KBM-7 (cell line): ENCODE data around the gene OR4C5.
A peak's percentile ranks its signal among the peaks of the same experiment; 100 is the strongest.
"Not testable (repeated sequence)": the region's sequence is repeated elsewhere in the genome, so short reads cannot be mapped to it uniquely, and the experiment has no call there.

Experiments
- DNase-seq: peaks from one replicate; pipeline ENCODE4 v3.0.0-alpha.2; 2015
- in situ Hi-C: fragments of 300-500 bp; cut with MboI; formaldehyde crosslinking; loops from 2 replicates; pipeline ENCODE4 v1.14.3; 2020; ENCODE audit warnings: low sequenced_read_pairs, low pct_unique_long_range_greater_than_20kb, mixed read lengths

OR4C5 gene

DNA sequence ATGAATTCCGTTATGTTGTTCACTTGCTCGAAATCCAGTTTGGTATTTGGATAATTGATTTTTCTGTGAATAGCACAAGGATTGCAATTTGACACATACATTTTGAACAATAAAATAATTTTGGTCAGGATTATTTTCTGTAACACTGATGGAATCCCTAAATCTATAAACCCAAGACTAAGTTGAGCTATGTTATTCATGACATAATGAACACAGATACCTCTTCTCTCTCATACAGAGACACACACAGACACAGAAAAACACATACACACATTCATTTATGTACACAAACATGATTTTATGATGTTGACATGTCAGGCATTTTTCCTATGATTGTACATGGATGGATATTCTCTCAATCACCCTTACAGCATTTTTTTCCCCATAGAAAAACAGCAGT is at the start of gene OR4C5:
TSS of gene OR4C5 (minus strand) at position 101 of the 400 bp plus-strand sequence. CDS start at position 101, 0 bp downstream.
- in situ Hi-C loops = no loop called here

DNA sequence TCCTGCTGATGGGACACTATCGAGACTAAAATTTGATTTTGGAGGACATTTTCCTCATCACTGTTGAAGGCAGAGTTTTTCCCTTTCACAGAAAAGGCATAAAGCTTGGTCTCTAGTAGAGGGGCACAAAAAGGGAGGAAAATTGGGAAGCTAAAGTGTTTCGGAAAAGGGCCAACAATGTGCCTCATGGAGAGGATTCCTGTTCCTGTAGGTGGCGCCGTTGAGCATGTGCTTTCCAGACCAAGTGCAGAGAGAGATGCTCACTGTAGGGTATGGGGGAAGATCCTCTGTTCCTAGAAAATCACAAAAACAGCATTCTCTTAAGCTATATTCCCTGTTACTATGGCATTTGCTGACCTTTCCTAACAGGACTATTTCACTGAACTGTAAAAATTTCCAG is 18.4 kb upstream of the OR4C5 start:
- in situ Hi-C loops = no loop called here

More for the DNA sequence above, at the start of gene OR4C5:
- no peak for DNase-seq

DNA sequence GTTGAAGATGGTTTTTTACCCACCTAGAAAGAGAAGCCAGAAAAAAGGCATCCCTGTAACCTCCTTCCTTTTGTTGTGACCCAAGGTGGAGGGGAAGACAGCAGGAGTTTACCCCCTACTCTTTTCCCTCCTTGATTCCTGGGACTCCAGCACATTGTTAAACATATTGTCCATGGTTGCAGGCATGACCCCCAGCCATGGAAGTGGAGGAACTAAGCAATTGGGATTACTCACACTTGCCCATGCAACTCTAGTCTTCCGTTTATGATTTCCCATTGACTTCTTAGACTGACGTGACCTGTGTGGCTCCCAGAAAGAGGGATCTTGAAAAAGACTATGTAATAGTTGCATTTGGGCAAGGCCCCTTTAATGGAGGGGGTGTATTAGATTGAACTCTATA is 17.9 kb upstream of the OR4C5 start:
- in situ Hi-C loops, DNase-seq: not testable (repeated sequence)

More for the DNA sequence above, 18.4 kb upstream of the OR4C5 start:
- peak; percentile 12 for DNase-seq

DNA sequence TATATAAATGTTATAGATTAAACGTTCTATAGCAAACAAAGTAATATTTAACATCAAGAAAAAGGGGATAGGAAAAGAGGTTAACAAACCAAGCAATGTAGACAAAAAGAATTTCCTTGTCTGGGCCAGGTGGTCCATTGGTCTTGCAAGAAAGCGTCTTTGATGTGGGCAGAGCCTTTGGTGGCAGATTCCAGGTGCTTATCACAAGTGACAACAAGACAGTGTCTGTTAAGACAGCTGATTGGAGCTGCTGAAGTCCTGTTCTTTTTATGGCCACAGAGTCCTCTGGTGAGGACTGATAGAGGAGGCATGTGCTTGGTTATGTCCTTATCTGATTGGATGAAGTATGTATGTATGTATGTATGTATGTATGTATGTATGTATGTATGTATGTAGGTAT is 5.0 kb downstream of the OR4C5 start:
- DNase-seq, in situ Hi-C loops: not testable (repeated sequence)

DNA sequence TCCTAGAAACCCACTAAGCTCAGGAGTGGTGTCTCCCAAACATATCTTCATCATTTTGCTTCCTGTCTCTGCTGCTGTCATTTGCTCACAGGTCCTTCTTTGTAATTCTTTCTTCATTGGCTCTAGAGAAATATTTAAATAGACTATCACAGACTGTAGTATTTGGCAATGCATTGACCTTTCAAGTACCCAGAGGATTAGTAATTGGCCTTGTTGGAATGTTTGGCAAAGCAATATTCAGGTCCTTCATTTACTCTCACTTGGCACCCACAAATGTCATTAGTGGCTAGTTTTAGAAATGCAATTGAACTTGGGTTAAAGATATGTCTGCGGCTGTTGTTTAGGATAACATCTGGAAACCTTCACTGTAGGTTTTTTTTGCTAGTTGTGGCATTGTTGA is 11.6 kb downstream of the OR4C5 start:
- in situ Hi-C loops = no loop called here
- no peak for DNase-seq

DNA sequence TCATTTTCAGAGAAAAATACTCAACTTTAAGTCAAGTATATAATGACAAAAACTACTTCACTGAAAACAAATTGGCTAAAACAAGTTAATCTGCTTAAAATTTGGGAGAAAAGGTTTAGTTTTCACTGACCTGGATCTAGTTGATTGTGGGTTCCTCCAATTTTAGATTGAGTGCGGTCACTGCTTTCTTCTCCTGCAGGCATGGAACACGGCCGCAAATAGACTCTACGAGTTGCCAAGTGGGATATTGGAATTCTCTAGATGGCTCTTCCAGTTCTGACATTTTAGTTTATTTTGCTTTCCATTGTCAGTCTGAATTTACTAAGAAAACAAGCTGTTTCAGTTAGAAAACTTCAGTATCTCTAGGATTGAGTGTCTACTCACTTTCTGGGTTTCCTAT is 12.3 kb downstream of the OR4C5 start:
- DNase-seq = no peak
- in situ Hi-C loops = no loop called here

DNA sequence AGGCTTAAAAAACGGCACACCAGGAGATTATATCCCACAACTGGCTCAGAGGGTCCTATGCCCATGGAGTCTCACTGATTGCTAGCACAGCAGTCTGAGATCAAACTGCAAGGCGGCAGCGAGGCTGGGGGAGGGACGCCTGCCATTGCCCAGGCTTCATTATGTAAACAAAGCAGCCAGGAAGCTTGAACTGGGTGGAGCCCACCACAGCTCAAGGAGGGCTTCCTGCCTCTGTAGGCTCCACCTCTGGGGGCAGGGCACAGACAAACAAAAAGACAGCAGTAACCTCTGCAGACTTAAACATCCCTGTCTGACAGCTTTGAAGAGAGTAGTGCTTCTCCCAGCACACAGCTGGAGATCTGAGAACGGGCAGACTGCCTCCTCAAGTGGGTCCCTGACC is 20.0 kb downstream of the OR4C5 start:
- in situ Hi-C loops, DNase-seq: not testable (repeated sequence)

DNA sequence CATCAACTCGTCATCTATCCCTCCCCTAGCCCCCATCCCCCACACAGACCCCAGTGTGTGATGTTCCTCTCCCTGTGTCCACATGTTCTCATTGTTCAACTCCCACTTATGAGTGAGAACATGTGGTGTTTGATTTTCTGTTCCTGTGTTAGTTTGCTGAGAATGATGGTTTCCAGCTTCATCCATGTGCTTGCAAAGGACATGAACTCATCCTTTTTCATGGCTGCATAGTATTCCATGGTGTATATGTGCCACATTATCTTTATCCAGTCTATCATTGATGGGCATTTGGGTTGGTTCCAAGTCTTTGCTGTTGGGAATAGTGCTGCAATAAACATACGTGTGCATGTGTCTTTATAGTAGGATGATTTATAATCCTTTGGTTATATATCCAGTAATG is 23.8 kb downstream of the OR4C5 start:
- in situ Hi-C loops, DNase-seq: not testable (repeated sequence)

DNA sequence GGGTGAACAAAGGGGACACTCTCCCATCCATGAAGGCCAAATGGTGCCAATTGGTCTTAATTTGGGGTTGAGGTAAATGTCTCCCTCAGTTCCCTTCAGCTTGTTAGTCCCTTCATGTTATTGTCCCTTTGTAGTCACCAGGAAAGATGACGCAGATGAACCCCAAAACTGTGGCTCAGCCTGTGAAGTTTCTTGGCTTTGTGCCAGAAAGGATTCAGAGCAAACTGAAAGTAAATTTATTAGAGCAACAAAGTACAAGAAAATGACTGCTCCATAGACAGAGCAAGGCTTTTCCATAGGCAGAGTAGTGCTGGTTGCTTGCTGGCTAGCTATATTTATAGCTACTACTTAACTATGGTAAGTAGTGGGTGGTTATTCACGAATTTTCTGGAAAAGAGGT is 24.8 kb downstream of the OR4C5 start:
- in situ Hi-C loops = no loop called here
- no peak for DNase-seq

DNA sequence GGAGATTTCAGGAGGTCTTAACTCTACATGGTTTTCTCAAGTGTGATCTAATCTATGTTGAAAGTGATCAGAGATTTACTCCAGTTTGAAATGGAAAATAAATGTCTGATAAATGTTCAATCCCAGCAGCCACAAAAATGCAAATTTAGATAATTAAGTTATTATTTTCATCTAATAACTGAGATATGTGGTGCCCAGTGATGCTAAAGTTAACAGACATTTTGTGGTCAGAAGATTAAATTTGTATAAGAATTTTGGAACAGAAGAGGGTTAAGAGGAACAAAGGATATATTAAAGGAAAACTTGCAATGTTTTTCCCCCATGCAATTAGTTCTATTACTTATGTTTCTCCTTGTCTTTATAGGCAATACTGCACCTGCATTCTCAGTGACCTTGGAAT is 41.6 kb downstream of the OR4C5 start, which contains the start of gene OR4C3:
TSS of gene OR4C3 (plus strand) at position 301 of the 400 bp plus-strand sequence. CDS start 102 bp downstream, outside the sequence.
- in situ Hi-C loops, DNase-seq: not testable (repeated sequence)

DNA sequence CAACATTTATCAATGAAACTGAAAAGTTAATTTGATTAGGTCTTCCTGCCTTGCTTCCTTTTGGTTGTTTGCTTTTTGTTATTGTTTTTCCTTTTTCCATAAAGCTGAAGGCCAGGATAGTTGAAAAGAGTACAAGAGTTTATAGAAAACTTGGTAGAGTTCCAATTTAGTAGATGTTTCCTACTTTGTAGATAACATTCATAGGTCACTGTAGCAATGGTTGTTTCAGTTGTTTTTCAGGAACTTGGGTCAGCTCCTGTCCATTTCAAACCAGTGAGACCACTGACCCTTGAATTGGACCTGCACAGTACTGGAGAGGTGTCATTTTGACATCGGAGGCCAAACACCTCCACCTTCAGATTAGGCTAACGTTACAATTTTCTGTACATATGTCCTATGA is 46.5 kb downstream of the OR4C5 start:
- in situ Hi-C loops = not testable (repeated sequence)

More for the DNA sequence above, 46.5 kb downstream of the OR4C5 start:
- not testable (repeated sequence) for DNase-seq
